Hematopoietic multipotent progenitor cell treated with erythropoietin and hydrocortisone succinate and interleukin-3 and kit ligand, for 6 days (in vitro differentiated cells): ENCODE results near the gene PILRA.
"Not testable (repeated sequence)": the region's sequence is repeated elsewhere in the genome, so short reads cannot be mapped to it uniquely, and the experiment has no call there.

Experiments
- DNase-seq: peaks from one replicate; pipeline ENCODE4 v3.0.0-alpha.2; 2015

The PILRA gene

GRCh38 chr7:100435401-100436304 is 62.4 kb downstream of the PILRA start:
- peak; percentile 59 for DNase-seq

GRCh38 chr7:100437150-100438100 is 64.1 kb downstream of the PILRA start:
- no peak for DNase-seq

GRCh38 chr7:100438172-100438571 is 64.9 kb downstream of the PILRA start:
- no peak for DNase-seq

GRCh38 chr7:100438731-100439130 is 65.4 kb downstream of the PILRA start:
- DNase-seq, result not testable (repeated sequence)

GRCh38 chr7:100439244-100439643 is 66.0 kb downstream of the PILRA start:
- not testable (repeated sequence) for DNase-seq

GRCh38 chr7:100441641-100442535 is 68.6 kb downstream of the PILRA start:
- no peak for DNase-seq

GRCh38 chr7:100443096-100443840 is 70.0 kb downstream of the PILRA start:
- DNase-seq, result no peak

- DNase-seq, result peak; percentile 75
Observed at GRCh38 chr7:100444311-100445278, 71.3 kb downstream of the PILRA start.

GRCh38 chr7:100446040-100446439 is 72.8 kb downstream of the PILRA start:
- DNase-seq, result no peak

- not testable (repeated sequence) for DNase-seq
Observed at GRCh38 chr7:100447363-100447762, 74.1 kb downstream of the PILRA start.

GRCh38 chr7:100449190-100449795 is 76.0 kb downstream of the PILRA start:
- DNase-seq, result no peak
